T-helper 2 cell treated with Interferon-gamma antibody and Interleukin-4, amounts not matched to agents 5 μg/mL and 100 μg/mL, for 36 hours (primary cell): ENCODE measurements around the gene WDR17.
A peak's percentile ranks its signal among the peaks of the same experiment; 100 is the strongest.

Experiments used
- DNase-seq: peaks from one replicate; pipeline ENCODE4 v3.0.0; 2021; ENCODE audit warnings: low spot score
- H3K27ac Mint-ChIP-seq: one replicate; pipeline ENCODE4 v1.8.0; 2021; ENCODE audit warnings: mild to moderate bottlenecking, mixed read lengths
- H3K27me3 Mint-ChIP-seq: one replicate; pipeline ENCODE4 v1.8.0; 2021; ENCODE audit warnings: low read depth, mixed read lengths
- H3K36me3 Mint-ChIP-seq: one replicate; pipeline ENCODE4 v1.8.0; 2021; ENCODE audit warnings: low read depth, mixed read lengths
- H3K4me1 Mint-ChIP-seq: one replicate; pipeline ENCODE4 v1.8.0; 2021; ENCODE audit warnings: low read depth, mixed read lengths
- H3K4me3 Mint-ChIP-seq: one replicate; pipeline ENCODE4 v1.8.0; 2022; ENCODE audit warnings: mild to moderate bottlenecking, moderate library complexity, mixed read lengths
- H3K9me3 Mint-ChIP-seq: one replicate; pipeline ENCODE4 v1.8.0; 2021; ENCODE audit warnings: mixed read lengths

The WDR17 gene

DNA sequence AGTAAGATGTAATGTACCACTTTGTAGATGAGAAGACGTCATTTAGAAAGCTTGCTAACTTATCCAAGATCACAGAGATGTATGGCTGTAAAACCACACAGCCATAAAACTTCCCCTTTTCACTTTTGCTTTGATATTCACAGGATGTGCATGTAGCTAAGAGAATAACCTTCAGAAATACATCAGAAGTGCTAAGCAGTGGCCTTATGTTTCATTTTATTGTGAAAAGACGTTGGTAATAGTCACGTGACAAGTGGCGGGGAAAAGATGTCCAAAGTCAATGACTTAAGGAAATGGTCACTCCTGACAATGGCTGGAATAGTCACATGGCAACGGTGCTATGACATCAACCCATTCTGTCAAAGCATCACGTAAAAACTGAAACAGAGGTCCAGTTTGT, 12.9 kb upstream of the WDR17 start:
- H3K27ac Mint-ChIP-seq = no peak overlapping the region

DNA sequence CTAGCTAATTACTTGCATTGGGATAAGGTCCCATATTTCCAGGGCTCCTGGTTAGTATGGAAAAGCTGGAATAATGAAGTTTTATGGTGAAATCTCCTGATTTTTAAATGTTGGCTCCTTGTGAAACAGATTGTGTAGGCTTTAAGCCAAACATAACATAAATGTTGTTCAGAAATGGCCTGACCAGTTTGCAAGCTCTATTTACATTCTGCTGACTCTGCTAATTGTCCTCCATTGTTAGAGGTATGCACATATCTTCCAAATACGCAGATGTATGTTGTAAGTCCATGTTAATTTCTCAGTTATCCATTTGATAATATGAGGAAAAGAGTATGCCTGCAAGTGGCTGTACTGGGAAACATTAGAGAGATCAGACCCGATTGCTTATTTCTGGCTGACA, 11.9 kb upstream of the WDR17 start:
- H3K27me3 Mint-ChIP-seq = no peaks in the 10 kb centered on the region
- no peak for DNase-seq
- H3K9me3 Mint-ChIP-seq = no peaks in the 10 kb centered on the region
- H3K27ac Mint-ChIP-seq = no peak overlapping the region
- H3K4me1 Mint-ChIP-seq = no peaks in the 10 kb centered on the region
- no peak overlapping the region for H3K4me3 Mint-ChIP-seq
- H3K36me3 Mint-ChIP-seq = no peaks in the 10 kb centered on the region

More for the DNA sequence above, 12.9 kb upstream of the WDR17 start:
- no peak for DNase-seq
- H3K4me3 Mint-ChIP-seq = no peak overlapping the region
- H3K9me3 Mint-ChIP-seq = no peaks in the 10 kb centered on the region
- H3K27me3 Mint-ChIP-seq = no peaks in the 10 kb centered on the region
- no peaks in the 10 kb centered on the region for H3K36me3 Mint-ChIP-seq
- H3K4me1 Mint-ChIP-seq = no peaks in the 10 kb centered on the region

DNA sequence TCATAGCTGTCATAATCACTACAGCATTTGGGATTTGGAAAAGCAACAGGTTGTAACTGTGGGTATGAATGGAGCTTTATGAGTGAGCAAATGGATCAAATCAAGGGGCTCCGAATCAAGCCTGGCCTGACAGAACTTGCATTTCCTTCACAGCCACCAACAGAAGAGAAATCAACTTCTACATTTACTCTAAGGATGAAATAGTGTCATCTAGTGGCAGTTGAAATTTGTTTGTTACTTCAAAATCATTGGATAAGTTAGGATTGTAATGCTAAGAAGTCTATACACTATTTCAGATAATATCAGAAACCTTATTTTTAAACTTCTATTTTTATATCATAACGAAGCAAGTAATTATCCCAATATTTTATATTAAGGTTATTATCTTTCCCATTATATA, 10.7 kb upstream of the WDR17 start:
- Mint-ChIP-seq H3K36me3 (no peaks in the 10 kb centered on the region), H3K4me1 (no peaks in the 10 kb centered on the region), H3K4me3 (no peak overlapping the region), H3K27ac (no peak overlapping the region), H3K9me3 (no peaks in the 10 kb centered on the region), H3K27me3 (no peaks in the 10 kb centered on the region)
- no peak for DNase-seq

DNA sequence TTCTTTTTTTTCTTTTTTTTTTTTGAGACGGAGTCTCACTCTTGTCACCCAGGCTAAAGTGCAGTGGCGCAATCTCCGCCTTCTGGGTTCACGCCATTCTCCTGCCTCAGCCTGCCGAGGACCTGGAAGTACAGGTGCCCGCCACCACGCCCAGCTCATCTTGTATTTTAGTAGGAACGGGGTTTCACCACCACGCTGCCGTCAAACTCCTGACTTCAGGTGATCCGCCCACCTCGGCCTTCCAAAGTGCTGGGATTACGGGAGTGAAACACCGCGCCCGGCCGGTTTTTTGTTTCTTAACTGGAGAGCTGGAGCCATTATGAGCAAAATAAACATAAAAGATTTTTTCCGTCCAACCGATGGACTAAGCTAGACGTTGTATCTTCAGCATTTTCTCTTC, 1.9 kb upstream of the WDR17 start:
- Mint-ChIP-seq H3K4me1 (peaks cover 9% of the 10 kb centered on the region), H3K27ac (no peak overlapping the region), H3K4me3 (no peak overlapping the region)

DNA sequence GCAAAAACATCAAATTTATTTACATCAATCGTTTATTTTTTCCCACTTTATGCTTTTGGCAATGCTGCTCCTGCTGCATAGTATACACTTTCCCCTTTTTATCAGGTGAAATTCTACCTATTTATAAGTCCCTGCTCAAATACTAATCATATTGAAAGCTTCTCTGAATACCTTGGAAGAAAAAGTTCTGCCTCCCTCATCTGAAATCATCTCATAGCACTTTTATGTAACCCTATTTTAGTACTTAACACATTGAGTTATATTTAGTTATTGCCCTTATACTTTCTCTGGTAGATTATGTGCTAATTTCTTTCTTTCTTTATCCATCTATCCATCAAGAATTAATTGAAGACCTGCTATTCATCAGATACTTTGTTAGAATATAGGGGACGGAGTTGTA, 1.1 kb upstream of the WDR17 start:
- Mint-ChIP-seq H3K27ac (no peak overlapping the region), H3K27me3 (peaks cover 22% of the 10 kb centered on the region), H3K36me3 (no peaks in the 10 kb centered on the region), H3K4me1 (peaks cover 9% of the 10 kb centered on the region), H3K9me3 (no peaks in the 10 kb centered on the region), H3K4me3 (peak overlapping the region; percentile 10)
- DNase-seq = no peak

More for the DNA sequence above, 1.9 kb upstream of the WDR17 start:
- peaks cover 22% of the 10 kb centered on the region for H3K27me3 Mint-ChIP-seq
- H3K36me3 Mint-ChIP-seq = no peaks in the 10 kb centered on the region
- DNase-seq = no peak
- H3K9me3 Mint-ChIP-seq = no peaks in the 10 kb centered on the region

DNA sequence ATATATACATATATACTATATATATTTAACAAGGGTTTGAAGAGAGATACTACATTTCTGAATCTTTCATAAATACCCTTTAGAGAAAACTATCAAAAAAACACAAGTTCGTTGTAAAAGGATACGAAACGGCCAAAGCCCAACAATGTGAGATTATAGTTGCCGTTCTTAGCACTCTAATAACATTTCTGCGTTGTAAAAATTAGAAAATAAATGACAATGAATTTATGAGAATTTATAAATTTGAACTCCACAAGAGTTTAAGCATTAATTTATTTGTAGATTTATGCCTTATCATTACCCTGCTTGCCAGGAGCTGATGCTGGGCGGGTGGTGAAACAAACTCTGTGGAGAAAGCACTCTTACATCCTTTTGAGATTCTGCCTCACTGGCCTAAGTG, 1.1 kb downstream of the WDR17 start:
- no peak overlapping the region for H3K4me3 Mint-ChIP-seq
- H3K9me3 Mint-ChIP-seq = no peaks in the 10 kb centered on the region
- no peak overlapping the region for H3K27ac Mint-ChIP-seq
- DNase-seq = no peak
- peaks cover 20% of the 10 kb centered on the region for H3K27me3 Mint-ChIP-seq
- peaks cover 9% of the 10 kb centered on the region for H3K4me1 Mint-ChIP-seq
- no peaks in the 10 kb centered on the region for H3K36me3 Mint-ChIP-seq

DNA sequence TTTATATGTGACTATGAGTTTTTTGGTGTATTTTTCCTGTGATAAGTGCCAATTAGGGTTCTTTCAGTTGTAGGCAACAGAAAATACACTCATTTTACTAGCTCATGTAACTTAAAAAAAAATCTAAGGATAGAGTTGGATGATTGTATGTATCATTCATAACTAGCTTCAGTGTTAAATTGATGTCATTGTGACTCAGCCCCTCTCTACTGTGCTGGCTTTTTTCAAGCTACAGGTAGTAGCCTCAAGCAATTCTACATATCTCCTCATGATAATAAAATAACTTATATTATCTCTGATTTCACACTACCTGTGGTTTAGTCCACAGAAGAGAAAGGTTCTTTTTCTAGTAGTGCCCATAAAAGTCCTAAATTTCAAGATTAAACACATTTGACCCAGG, 11.9 kb downstream of the WDR17 start:
- DNase-seq = no peak
- Mint-ChIP-seq H3K9me3 (no peaks in the 10 kb centered on the region), H3K27ac (no peak overlapping the region), H3K4me1 (no peaks in the 10 kb centered on the region), H3K27me3 (no peaks in the 10 kb centered on the region), H3K4me3 (no peak overlapping the region), H3K36me3 (no peaks in the 10 kb centered on the region)

DNA sequence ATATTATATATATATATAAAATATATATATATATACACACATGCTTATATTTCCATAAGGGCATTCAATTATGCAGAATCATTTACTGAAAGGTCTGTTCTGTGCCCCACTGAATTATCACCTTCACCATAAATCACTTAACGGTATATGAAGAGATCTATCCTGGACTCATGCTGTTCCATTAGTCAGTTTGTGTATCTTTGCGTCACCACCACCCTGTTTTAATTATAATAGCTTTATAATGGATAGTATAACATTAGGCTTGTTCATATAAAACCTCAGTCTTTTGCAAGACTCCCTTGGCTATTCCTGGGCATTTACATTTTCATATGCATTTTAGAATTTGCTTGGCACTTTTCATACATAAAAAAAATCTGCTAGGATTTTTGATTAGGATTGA, 19.1 kb downstream of the WDR17 start:
- Mint-ChIP-seq H3K27ac (no peak overlapping the region), H3K9me3 (no peaks in the 10 kb centered on the region), H3K4me3 (no peak overlapping the region), H3K27me3 (no peaks in the 10 kb centered on the region), H3K36me3 (no peaks in the 10 kb centered on the region), H3K4me1 (no peaks in the 10 kb centered on the region)
- DNase-seq = no peak

DNA sequence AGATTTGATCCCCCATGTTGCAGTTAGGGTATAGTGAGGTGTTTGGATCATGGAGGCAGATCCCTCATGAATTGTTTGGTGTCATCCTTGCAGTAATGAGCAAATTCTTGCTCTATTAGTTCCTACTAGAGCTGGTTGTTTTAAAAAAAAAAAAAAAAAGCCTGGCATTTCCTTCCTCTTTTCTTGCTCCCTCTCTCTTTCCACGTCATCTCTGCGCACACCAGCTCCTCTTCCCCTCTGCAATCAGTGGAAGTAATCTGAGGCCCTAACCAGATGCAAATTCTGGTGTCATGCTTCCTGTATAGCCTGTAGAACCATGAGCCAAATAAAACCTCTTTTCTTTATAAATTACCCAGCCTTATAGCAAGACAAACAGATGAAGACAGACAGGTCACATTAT, 24.5 kb downstream of the WDR17 start:
- Mint-ChIP-seq H3K4me3 (no peak overlapping the region), H3K27me3 (no peaks in the 10 kb centered on the region), H3K27ac (no peak overlapping the region), H3K9me3 (no peaks in the 10 kb centered on the region), H3K36me3 (no peaks in the 10 kb centered on the region), H3K4me1 (no peaks in the 10 kb centered on the region)
- no peak for DNase-seq

DNA sequence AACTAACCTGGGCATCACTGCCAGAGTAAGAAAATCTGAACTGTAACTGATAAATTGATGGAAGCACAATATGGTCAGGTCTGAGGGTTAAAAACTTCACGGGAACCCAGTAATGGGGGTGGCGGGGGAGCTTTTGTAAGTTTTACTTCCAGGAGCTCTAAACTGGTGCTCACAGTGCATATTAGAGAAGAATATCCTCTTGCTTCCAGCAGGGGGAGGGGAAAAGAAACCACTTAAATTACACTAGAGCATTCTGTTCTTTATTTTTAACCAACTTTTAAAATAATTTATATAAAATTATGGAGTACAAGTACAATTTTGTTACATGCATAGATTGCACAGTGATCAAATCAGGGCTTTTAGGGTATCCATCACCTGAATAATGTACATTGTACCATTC, 33.7 kb downstream of the WDR17 start:
- no peaks in the 10 kb centered on the region for H3K36me3 Mint-ChIP-seq
- no peaks in the 10 kb centered on the region for H3K27me3 Mint-ChIP-seq
- no peak overlapping the region for H3K4me3 Mint-ChIP-seq
- H3K27ac Mint-ChIP-seq = no peak overlapping the region
- no peak for DNase-seq
- no peaks in the 10 kb centered on the region for H3K4me1 Mint-ChIP-seq
- H3K9me3 Mint-ChIP-seq = no peaks in the 10 kb centered on the region

DNA sequence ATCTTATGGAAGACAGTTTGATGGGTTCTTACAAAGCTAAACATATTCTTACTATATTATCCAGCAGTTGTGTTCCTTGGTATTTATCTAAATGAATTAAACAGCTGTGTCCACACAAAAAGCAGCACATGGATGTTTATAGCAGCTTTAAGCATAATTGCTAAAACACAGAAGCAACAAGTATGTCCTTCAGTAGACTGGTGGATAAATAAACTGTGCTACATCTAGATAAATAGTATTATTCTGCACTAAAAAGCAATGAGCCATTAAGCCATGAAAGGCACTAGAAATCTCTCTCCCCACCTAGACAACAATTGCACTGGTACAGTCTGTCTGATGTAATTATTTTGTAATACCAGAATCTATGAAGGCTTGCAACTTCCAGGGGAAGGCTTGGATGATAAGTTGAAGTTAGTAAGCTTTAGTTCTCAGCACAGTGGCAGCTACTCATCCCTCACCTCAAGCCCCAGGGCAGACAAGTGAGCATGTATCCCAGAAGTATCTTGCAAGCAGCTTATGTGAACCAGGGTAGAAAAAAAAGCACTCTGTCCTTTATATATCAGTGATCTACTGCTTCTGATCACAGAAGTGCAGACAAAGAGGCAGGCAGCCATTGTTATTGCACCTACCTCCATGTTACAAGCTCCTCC, 36.9 kb downstream of the WDR17 start:
- H3K9me3 Mint-ChIP-seq = no peaks in the 10 kb centered on the region
- no peak for DNase-seq
- H3K27me3 Mint-ChIP-seq = no peaks in the 10 kb centered on the region
- H3K4me3 Mint-ChIP-seq = no peak overlapping the region
- H3K27ac Mint-ChIP-seq = no peak overlapping the region
- no peaks in the 10 kb centered on the region for H3K4me1 Mint-ChIP-seq
- no peaks in the 10 kb centered on the region for H3K36me3 Mint-ChIP-seq

DNA sequence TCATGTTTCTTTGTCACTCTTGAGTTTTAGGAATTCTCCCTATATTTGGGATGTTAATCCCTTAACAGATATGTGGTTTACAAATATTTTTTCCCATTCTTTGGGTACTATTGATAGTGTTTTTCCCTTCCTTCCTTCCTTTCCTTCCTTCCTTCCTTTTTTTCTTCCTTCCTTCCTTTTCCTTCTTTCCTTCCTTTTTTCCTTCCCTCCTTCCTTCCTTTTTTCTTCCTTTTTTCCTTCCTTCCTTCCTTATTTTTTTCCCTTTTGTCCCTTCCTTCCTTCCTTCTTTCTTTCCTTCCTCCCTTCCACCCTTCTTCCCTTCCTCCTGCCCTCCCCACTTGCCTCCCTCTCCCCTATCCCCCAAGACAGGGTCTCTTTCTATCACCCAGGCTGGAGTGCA, 42.1 kb downstream of the WDR17 start:
- Mint-ChIP-seq H3K9me3 (no peaks in the 10 kb centered on the region), H3K36me3 (no peaks in the 10 kb centered on the region), H3K4me1 (no peaks in the 10 kb centered on the region), H3K27me3 (no peaks in the 10 kb centered on the region), H3K4me3 (no peak overlapping the region), H3K27ac (no peak overlapping the region)
- DNase-seq = no peak

DNA sequence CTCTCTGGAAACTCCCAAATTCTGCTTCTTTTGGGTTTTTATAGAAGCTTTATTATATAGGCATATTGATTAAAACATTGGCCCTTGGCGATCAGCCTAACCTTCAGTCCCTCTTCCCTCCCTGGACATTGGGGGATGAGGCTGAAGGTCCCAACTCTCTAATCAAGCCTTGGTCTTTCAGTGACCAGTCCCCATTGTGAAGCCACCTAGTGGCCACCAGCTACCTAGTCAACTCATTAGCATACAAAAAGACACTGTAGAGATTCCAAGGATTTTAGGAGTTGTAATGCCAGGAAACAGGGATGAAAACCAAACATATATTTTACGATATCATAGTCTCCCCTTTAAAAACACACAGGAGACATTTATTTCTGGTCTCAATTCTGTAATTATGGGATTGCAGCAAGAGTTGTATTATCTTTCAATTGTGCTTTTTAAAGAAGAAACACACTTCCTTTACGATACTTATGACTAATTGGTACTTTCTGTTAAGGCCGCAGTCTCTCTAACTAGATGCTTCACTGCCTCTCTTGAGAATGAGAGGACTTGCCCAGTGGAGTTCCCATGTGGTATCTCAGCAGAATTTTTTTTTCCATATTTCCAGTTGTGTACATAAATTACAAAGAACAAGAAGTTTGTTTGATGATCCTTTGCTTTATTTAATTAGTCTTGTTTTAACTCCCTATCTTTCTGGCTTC, 58.2 kb downstream of the WDR17 start:
- Mint-ChIP-seq H3K9me3 (no peaks in the 10 kb centered on the region), H3K4me1 (peaks cover 5% of the 10 kb centered on the region), H3K36me3 (no peaks in the 10 kb centered on the region), H3K27ac (no peak overlapping the region), H3K27me3 (no peaks in the 10 kb centered on the region), H3K4me3 (no peak overlapping the region)
- no peak for DNase-seq

DNA sequence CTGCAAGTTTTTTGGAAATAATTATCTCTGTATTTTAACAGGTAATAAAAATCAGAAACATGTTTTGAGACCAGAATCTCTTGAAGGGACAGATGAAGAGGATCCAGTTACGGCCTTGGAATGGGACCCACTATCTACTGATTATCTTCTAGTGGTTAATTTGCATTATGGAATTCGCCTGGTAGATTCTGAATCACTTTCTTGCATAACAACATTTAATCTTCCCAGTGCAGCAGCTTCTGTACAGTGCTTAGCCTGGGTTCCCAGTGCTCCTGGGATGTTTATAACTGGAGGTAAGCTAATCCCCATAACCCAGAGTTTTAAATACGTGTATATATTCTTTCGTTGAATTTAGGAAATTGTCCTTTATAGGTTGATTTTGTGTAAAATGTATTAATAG, 59.4 kb downstream of the WDR17 start:
- Mint-ChIP-seq H3K4me3 (no peak overlapping the region), H3K27ac (no peak overlapping the region), H3K36me3 (no peaks in the 10 kb centered on the region), H3K4me1 (peaks cover 5% of the 10 kb centered on the region), H3K9me3 (no peaks in the 10 kb centered on the region), H3K27me3 (no peaks in the 10 kb centered on the region)
- DNase-seq = no peak

DNA sequence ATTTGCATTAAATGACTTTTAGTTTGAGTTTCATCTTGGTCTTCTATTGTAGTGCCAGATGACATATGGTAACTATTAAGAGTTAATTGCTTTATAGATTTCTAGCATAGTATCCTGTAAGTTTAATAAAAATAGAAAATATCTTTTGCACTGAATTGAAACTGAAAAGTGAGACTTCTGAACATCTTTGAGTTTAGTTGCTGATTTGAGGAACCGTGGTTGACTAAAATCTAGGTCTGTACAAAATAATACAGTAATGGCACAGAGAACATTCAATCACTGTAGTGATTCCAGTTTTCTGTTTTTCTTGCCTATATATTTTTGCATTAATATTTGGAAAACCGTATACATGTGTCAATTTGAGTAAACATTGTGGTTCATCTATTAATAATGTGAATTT, 69.0 kb downstream of the WDR17 start:
- Mint-ChIP-seq H3K36me3 (no peaks in the 10 kb centered on the region), H3K27ac (no peak overlapping the region)

More for the DNA sequence above, 69.0 kb downstream of the WDR17 start:
- no peak for DNase-seq
- H3K4me1 Mint-ChIP-seq = no peaks in the 10 kb centered on the region
- H3K27me3 Mint-ChIP-seq = no peaks in the 10 kb centered on the region
- H3K4me3 Mint-ChIP-seq = no peak overlapping the region
- H3K9me3 Mint-ChIP-seq = no peaks in the 10 kb centered on the region
